HL-60 (cell line): ENCODE measurements around the gene LYRM9.

Experiments
- GABPA ChIP-seq: IDR thresholded peaks from 2 replicates; pipeline ENCODE4 v1.6.1; 2012; ENCODE audit warnings: low read depth
- POLR2AphosphoS5 ChIP-seq: IDR thresholded peaks from 2 replicates; pipeline ENCODE4 v1.6.1; 2012; ENCODE audit warnings: low read depth
- SPI1 ChIP-seq: IDR thresholded peaks from 2 replicates; pipeline ENCODE4 v1.6.1; 2012; ENCODE audit warnings: low read depth, mild to moderate bottlenecking, borderline replicate concordance
- TF ChIP-seq, protein P1 (sequence below): IDR thresholded peaks from one replicate; pipeline ENCODE4 v1.5.1; 2011; ENCODE audit warnings: low read length, control low read depth, inconsistent platforms; ENCODE audit not compliant: insufficient read depth
- TF ChIP-seq, protein P2 (sequence below): IDR thresholded peaks from 2 replicates; pipeline ENCODE4 v1.6.1; 2012; ENCODE audit warnings: low read depth; ENCODE audit not compliant: insufficient replicate concordance

DNA sequence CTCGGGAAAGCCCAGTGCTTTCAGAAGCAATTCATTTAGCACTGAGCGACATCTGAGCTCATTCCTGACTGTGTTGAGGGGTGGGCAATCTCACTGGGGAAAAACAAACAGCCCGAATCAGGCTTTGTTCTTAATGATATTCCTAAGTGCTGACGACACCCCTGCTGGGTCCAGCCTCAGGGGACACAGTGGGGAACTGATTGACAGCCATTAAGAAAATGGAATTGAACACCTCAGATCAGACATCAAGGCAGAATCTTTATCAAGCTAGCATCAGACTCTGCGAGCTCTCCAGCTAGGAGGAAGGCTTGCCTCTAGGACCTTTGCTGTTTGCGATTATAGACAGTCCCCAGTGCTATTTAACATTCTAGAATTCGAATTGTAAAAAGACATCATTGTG lies 22.5 kb upstream of the LYRM9 start:
- TF ChIP-seq, protein P1, sequence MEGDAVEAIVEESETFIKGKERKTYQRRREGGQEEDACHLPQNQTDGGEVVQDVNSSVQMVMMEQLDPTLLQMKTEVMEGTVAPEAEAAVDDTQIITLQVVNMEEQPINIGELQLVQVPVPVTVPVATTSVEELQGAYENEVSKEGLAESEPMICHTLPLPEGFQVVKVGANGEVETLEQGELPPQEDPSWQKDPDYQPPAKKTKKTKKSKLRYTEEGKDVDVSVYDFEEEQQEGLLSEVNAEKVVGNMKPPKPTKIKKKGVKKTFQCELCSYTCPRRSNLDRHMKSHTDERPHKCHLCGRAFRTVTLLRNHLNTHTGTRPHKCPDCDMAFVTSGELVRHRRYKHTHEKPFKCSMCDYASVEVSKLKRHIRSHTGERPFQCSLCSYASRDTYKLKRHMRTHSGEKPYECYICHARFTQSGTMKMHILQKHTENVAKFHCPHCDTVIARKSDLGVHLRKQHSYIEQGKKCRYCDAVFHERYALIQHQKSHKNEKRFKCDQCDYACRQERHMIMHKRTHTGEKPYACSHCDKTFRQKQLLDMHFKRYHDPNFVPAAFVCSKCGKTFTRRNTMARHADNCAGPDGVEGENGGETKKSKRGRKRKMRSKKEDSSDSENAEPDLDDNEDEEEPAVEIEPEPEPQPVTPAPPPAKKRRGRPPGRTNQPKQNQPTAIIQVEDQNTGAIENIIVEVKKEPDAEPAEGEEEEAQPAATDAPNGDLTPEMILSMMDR = no peak
- TF ChIP-seq, protein P2, sequence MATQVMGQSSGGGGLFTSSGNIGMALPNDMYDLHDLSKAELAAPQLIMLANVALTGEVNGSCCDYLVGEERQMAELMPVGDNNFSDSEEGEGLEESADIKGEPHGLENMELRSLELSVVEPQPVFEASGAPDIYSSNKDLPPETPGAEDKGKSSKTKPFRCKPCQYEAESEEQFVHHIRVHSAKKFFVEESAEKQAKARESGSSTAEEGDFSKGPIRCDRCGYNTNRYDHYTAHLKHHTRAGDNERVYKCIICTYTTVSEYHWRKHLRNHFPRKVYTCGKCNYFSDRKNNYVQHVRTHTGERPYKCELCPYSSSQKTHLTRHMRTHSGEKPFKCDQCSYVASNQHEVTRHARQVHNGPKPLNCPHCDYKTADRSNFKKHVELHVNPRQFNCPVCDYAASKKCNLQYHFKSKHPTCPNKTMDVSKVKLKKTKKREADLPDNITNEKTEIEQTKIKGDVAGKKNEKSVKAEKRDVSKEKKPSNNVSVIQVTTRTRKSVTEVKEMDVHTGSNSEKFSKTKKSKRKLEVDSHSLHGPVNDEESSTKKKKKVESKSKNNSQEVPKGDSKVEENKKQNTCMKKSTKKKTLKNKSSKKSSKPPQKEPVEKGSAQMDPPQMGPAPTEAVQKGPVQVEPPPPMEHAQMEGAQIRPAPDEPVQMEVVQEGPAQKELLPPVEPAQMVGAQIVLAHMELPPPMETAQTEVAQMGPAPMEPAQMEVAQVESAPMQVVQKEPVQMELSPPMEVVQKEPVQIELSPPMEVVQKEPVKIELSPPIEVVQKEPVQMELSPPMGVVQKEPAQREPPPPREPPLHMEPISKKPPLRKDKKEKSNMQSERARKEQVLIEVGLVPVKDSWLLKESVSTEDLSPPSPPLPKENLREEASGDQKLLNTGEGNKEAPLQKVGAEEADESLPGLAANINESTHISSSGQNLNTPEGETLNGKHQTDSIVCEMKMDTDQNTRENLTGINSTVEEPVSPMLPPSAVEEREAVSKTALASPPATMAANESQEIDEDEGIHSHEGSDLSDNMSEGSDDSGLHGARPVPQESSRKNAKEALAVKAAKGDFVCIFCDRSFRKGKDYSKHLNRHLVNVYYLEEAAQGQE = no peak
- TF ChIP-seq SPI1 (no peak), POLR2AphosphoS5 (no peak), GABPA (no peak)
